ENCODE data around the gene APOLD1.

APOLD1 gene

DNA sequence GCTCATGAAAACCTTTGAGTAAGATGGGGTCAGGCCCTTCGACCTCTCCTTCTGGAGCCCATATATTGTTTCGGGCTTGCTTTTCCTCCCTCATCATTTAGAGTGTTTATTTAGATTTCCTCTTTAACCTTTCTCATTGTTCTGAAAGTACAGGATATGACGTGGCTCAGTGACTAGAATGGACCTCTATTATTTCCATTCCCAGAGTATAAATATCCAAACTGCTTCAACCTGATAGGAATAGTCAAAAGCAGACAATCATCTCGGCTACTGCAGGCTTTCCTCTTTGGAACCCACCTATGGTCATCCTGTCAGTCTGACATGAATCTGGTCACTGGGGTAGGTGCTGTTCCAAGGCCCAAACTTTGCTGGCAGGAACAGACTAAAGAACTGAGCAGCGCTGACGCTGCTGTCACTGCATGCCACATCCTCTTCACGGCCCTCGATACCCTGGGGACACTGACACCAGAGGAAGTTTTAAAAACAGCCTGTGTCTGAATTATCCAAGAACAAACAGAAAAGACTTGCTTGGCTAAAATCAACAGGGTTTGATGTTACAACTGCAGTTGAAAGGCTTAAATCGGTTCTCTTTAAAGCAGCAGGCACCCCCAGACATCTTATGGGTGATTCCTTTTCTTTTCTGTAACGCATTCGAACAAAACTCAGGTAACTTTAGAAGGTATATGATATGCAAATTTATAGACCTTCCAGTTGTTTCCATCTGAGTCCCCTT, 22.7 kb downstream of the APOLD1 start:
- TF ChIP-seq, protein P1, sequence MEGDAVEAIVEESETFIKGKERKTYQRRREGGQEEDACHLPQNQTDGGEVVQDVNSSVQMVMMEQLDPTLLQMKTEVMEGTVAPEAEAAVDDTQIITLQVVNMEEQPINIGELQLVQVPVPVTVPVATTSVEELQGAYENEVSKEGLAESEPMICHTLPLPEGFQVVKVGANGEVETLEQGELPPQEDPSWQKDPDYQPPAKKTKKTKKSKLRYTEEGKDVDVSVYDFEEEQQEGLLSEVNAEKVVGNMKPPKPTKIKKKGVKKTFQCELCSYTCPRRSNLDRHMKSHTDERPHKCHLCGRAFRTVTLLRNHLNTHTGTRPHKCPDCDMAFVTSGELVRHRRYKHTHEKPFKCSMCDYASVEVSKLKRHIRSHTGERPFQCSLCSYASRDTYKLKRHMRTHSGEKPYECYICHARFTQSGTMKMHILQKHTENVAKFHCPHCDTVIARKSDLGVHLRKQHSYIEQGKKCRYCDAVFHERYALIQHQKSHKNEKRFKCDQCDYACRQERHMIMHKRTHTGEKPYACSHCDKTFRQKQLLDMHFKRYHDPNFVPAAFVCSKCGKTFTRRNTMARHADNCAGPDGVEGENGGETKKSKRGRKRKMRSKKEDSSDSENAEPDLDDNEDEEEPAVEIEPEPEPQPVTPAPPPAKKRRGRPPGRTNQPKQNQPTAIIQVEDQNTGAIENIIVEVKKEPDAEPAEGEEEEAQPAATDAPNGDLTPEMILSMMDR (IDR thresholded peaks at IDR 0.05; ENCODE audit: insufficient read depth, low read depth, low read length, missing control alignments): no peak

DNA sequence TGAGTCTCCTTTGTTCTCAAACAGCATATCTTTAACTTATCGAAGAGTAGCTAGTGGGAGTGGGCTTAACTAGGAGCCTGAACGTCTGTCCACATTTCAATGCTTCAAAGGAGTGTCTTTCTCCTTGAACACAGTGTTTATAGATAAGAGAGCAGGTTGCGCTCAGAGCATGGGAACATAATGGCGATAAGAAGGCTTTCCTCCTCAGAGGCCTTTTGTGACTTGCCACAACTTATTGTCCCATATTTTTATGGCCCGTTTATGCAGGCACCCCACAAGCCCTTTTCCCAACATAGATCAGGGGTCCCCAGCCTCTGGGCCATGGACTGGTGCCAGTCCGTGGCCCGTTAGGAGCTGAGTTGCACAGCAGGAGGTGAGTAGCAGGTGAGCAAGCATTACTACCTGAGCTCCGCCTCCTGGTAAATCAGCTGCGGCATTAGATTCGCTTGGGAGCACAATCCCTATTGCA, 25.1 kb downstream of the APOLD1 start:
- DNase-seq (ENCODE audit: low read depth): no peak
- TF ChIP-seq, protein P1 (IDR thresholded peaks at IDR 0.05; ENCODE audit: insufficient read depth, low read depth, low read length, missing control alignments): no peak
- H3K4me3 ChIP-seq (ENCODE audit: low read length): no peak overlapping the region

More for the DNA sequence above, 22.7 kb downstream of the APOLD1 start:
- peak; percentile 23 for DNase-seq (ENCODE audit: low read depth)
- H3K4me3 ChIP-seq (ENCODE audit: low read length): no peak overlapping the region

DNA sequence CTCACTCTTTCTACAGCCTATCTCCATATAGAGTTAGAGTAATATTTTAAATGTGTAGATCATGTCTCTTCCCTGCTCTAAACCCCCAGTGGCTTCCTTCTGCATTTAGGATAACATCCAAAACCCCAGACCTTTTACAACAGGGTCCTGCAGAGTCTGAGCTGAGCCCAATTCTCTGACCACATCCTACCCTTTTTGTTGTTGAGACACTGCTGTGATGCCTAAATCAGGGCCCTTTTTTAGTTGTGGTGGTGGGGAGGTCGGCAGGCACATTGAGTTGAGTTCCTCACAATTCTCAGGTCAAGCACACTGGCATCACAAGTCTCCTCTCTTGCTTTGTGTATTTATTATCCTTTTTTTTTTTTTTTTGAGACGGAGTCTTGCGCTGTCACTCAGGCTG, 25.9 kb downstream of the APOLD1 start:
- no peak overlapping the region for H3K4me3 ChIP-seq (ENCODE audit: low read length)
- TF ChIP-seq, protein P1 (IDR thresholded peaks at IDR 0.05; ENCODE audit: insufficient read depth, low read depth, low read length, missing control alignments): no peak
- DNase-seq (ENCODE audit: low read depth): no peak

DNA sequence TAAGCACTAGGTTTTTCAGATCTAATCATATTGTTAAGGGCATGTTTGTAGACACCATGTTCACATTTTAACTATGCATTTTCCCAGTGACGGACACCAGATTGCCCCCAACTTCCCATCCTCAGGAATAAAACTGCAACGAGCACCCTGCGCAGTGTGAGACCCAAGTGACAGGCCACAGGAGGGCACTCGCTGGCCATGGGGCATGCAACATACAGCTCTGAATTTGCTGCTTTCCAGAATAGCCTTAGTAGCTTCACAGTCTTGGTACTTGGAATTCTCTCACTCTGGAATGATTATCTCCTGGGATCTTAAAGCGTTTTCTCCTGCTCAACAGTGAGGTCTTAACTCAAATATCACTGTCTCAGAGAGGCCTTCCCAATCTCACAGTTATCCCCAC, 26.7 kb downstream of the APOLD1 start:
- no peak overlapping the region for H3K4me3 ChIP-seq (ENCODE audit: low read length)
- TF ChIP-seq, protein P1 (IDR thresholded peaks at IDR 0.05; ENCODE audit: insufficient read depth, low read depth, low read length, missing control alignments): no peak
- DNase-seq (ENCODE audit: low read depth): no peak

DNA sequence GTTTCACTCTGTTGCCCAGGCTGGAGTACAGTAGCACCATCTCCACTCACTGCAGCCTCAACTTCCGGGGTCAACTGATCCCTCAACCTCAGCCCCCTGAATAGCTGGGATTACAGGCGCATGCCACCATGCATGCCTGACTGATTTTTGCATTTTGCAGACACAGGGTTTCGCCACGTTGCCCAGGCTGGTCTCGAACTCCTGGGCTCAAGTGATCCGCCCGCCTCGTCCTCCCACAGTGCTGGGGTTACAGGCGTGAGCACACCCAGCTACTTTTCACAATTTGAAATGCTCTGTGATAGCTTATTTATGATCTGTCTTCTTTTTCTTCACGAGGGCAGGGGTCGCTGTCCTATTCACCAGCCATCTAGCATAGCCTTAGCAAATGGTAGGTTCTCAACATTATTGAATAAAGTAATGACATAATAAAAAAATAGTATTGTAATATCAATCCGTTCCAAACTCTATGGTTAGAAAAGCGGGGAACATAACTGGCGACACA, 27.2 kb downstream of the APOLD1 start:
- TF ChIP-seq, protein P1 (IDR thresholded peaks at IDR 0.05; ENCODE audit: insufficient read depth, low read depth, low read length, missing control alignments): no peak
- no peak for DNase-seq (ENCODE audit: low read depth)
- no peak overlapping the region for H3K4me3 ChIP-seq (ENCODE audit: low read length)

DNA sequence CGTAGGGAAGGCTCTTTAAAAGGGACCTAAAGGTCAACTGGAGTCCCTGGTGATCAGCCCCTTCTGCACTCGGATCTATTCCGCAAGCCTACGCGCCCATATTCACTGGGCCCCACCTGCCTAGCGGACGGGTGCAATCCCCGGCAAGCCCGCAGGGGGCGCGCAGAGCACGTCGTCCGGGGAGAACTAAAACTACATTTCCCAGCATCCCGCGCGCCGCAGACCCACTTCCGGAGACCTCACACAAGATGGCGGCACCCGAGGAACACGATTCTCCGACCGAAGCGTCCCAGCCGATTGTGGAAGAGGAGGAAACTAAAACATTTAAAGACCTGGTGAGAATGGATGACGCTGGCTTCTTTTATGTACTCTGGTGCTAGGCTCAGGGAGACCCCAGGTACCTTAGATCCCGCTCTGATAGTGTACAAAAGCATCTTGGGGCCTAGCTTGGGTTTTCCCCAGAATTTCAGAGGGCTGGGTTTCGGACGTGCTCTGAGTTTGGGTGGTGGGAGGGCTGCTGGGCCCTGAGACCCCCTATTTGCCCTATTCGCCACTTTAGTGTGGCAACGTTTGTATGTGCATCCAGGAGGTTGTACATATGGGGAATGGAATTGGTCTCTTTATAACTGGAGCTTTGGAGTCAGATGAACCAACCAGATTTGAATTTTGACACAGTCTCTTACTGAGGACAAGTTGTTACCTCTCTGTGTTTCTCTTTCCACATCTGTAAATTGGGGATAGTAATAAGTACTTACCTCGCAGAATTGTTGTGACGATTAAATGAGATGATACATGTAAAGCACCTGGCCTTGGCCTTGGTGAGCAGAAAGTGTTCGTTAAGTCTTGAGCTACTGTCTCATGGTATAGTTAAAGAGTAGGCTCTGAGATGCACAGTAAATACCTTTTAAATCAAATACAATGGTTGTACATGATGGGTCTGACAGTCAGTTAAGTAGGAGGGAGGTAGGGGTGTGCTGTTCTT, 28.0 kb downstream of the APOLD1 start, which contains the start of gene DDX47:
TSS of gene DDX47 (plus strand) at position 227 of the 982 bp plus-strand sequence. CDS start at position 249, 22 bp downstream.
- TF ChIP-seq, protein P1 (IDR thresholded peaks at IDR 0.05; ENCODE audit: insufficient read depth, low read depth, low read length, missing control alignments): peak; percentile 91
- DNase-seq (ENCODE audit: low read depth): peak; percentile 94
- H3K4me3 ChIP-seq (ENCODE audit: low read length): peak within 1 kb of the TSS; percentile 99
